Esophagus squamous epithelium (tissue), 4 donors: ENCODE results near the gene ATR.

Experiments
- CTCF ChIP-seq, 6 experiments: fragments of 450-650 bp in 4 of 6; fragments of 200-600 bp in 2 of 6; sonication (generic) in 2 of 6; IDR thresholded peaks; one replicate each; pipeline ENCODE4 v1.5.1; 2016 to 2019; ENCODE audit warnings: antibody characterized with exemption in 6 of 6, mild to moderate bottlenecking in 4 of 6, moderate library complexity in 4 of 6
- POLR2A ChIP-seq, 4 donors: fragments of 450-650 bp; IDR thresholded peaks; one replicate each; pipeline ENCODE4 v1.6.1; 2017; ENCODE audit warnings: antibody characterized with exemption in 4 of 4, mild to moderate bottlenecking in 4 of 4, moderate library complexity in 3 of 4

DNA sequence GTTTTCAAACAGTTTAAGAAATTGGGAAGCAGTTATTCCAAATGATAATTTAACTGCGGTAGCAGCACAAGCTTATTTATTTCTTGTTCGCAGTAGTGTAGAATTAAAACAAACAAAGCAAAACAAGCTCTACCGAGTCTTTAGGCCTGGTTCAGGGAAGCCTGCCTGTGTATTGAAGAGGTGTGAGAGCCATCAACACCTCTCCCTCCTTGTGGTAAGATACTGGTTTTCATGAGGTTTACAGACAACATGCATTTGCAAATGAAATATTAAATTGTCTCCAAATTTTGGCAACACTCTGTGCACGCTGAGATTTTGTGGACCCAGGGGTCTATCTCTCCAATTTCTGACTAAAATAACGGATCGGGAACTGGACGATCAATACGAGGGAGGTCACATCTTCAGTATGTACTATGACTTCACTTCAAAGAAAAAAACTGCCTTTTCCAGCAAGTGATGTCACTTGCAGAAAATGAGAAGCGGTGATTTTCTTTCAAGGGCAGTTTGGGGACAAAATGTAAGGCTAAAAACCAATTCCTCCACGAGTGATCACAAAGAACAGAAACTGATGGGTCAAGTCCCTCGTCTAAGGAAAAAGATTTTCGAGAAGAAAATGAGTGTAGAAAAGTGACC lies 721 bp downstream of the ATR start:
- TF ChIP-seq POLR2A (IDR thresholded peaks at IDR 0.05), result no peak
- TF ChIP-seq CTCF (IDR thresholded peaks at IDR 0.05), result no peak
